Activated CD8-positive, alpha-beta memory T cell treated with anti-CD3 and anti-CD28 coated beads for 48 hours (primary cell): Measurements from ENCODE around the gene TYRO3.
A peak's percentile ranks its signal among the peaks of the same experiment; 100 is the strongest.
"Not testable (repeated sequence)": the region's sequence is repeated elsewhere in the genome, so short reads cannot be mapped to it uniquely, and the experiment has no call there.

ENCODE experiments used
- DNase-seq, 3 experiments: peaks; one replicate each; pipeline ENCODE4 v3.0.0-alpha.2; 2020; ENCODE audit warnings: low read depth in 2 of 3, low spot score in 2 of 3

The TYRO3 gene

DNA sequence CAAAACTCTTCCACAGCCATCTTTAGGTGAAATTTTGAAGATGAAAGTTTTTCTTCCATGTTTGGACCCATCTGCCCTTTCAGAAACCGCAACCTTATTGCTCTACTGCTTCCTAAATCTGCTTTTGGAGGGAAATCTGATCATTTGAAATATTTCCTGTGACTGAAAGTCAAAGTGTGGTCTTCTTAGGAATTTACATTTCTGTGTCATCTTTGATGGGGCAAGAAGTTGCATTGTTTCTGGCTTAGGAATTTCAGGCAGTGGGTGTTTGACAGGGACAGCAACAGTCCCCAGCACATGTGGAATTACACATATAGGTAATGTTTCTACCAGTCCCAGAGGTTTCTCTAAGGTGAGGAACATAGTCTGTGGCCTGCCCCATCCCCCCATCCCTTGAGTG, 5.3 kb upstream of the TYRO3 start:
- no peak for DNase-seq

GRCh38 chr15:41554343-41554742, 4.7 kb upstream of the TYRO3 start:
- DNase-seq = no peak

DNA sequence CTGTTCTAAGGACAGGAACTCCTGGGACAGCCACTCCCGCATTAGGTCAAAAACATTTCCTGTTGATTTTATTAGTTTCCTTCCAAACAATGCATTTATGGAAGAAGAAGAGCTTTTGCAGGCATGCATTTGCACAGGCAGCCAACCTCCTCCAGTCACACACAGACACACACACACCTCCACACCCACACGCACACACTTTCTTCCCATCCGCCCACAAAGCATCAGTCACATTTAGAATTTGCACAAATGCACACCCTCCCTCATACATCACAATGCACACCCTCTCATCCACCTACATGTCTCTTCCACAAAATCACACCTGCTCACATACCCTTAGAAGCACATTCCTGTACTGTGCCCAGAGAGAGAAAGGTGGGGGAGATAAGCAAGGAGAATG, 4.1 kb upstream of the TYRO3 start:
- no peak for DNase-seq

- no peak for DNase-seq
These were observed 2.3 kb upstream of the TYRO3 start for GRCh38 chr15:41556677-41557076.

- DNase-seq = peak; percentile 33 to 54 (median 44)
These were observed 1.2 kb upstream of the TYRO3 start for GRCh38 chr15:41557673-41558399.

- no peak for DNase-seq
These were observed 299 bp downstream of the TYRO3 start for GRCh38 chr15:41559239-41559782.

- DNase-seq = no peak
These were observed 1.5 kb downstream of the TYRO3 start for GRCh38 chr15:41560572-41560874.

DNA sequence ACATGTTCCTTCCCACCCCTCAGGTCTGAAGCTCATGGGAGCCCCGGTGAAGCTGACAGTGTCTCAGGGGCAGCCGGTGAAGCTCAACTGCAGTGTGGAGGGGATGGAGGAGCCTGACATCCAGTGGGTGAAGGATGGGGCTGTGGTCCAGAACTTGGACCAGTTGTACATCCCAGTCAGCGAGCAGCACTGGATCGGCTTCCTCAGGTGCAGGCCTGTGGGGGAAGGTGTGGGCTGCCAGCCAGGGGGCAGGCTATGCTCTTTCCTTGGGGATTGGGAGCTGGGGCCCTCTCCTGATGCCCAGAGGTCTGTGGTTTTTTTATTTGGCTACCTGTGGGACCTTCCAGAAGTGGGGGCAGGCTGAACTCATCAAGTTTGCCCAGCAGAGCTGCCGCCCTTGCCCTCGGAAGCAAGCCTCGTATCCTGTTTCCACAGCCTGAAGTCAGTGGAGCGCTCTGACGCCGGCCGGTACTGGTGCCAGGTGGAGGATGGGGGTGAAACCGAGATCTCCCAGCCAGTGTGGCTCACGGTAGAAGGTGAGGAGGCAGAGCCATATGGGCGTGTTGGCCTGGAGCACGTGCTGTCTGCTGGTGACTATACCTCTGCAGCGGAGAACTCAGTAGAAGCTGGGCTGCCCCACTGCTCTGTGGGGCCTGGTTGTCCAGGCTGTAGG, 2.2 kb downstream of the TYRO3 start:
- no peak for DNase-seq

GRCh38 chr15:41561777-41562145, 2.7 kb downstream of the TYRO3 start:
- DNase-seq = no peak

- DNase-seq = no peak
These were observed 3.2 kb downstream of the TYRO3 start for GRCh38 chr15:41562244-41562643.

GRCh38 chr15:41562784-41563198, 3.8 kb downstream of the TYRO3 start:
- DNase-seq = no peak

DNA sequence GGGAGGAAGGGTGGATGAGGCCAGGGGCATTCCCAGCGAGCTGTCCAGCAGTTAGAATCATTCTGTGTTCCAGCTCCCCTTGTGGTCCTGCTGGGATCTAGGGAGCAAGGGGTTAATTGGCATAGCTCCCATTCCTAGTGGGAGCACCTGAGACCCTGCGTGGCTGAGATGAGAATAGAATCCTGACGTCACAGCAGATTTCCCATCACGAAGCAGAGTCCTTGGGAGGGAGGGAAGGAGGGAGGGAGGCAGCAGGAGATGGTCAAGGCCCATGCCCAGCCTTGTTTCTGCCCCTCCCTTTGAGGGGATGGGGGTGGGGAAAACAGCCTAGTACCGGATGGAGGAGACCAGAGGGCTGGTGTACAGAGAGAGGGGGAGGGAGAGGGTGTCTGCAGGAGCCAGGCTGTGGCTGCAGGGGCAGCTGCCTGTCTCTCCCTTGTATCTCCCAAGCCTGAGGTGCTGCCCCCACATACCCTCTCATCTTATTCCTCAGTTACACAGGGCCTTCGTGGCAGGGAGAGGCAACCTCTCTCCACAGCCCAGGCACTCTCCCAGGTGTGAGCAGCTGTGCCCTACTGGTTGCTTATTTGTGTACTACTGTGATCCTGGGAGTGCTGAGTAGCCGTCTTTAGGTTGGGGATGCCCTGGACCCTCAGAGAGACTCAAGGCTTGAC, 5.4 kb downstream of the TYRO3 start:
- DNase-seq = no peak

- no peak for DNase-seq
These were observed 6.0 kb downstream of the TYRO3 start for GRCh38 chr15:41564960-41565502.

DNA sequence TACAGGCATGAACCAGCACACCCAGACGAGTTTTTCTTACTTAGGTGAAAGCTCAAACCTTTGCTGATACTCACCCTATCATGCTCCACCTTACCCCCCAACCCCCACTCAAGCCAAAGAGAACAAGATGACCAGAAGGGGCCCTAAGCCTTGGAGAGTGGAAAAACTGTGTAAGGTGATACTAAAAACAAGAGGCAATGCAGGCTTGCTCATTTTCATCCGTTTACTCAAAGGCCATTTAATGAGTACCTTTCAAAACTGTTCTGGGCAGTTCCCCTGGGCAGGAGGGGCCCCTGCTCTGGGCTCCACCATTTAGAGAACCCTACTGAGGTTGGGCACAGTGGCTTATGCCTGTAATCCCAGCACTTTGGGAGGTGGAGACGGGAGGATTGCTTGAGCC, 6.7 kb downstream of the TYRO3 start:
- DNase-seq = no peak

- DNase-seq = no peak
These were observed 7.3 kb downstream of the TYRO3 start for GRCh38 chr15:41566121-41566885.

- DNase-seq = no peak
These were observed 8.2 kb downstream of the TYRO3 start for GRCh38 chr15:41567261-41567660.

GRCh38 chr15:41567862-41568261, 8.8 kb downstream of the TYRO3 start:
- DNase-seq = no peak

- DNase-seq = no peak
These were observed 9.5 kb downstream of the TYRO3 start for GRCh38 chr15:41568350-41569017.

- not testable (repeated sequence) for DNase-seq
These were observed 10.2 kb downstream of the TYRO3 start for GRCh38 chr15:41569232-41569631.

DNA sequence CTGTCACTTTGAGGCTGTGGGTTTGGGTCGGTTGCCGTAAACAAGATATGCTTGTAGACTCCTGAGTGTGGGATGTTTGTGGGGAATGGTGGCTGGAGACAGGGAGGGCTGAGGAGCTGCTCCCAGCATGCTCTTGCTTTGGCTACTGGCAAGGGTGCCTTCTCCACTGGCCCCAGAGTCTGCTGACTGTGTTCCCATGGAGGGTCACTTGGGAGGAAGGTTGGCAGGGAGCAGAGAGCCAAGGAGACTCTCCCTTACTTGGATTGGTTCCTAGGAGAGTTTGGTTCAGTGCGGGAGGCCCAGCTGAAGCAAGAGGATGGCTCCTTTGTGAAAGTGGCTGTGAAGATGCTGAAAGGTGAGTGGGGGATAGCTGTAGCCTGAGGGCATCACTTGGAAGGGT, 11.8 kb downstream of the TYRO3 start:
- no peak for DNase-seq

DNA sequence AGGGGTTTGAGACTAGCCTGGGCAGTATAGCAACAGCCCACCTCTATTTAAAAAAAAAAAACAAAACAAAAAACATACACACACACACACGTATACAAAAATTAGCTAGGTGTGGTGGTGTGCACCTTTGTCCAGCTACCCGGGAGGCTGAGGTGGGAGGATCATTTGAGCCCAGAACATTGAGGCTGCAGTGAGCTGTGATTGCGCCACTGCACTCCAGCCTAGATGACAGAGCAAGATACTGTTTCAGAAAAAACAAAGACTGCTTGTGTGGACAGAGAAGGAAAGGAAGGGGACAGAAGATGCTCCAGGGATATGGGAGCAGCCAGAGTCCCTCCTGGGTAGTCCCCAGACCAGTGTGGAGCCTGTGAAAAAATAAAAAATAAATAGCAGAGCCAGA, 12.9 kb downstream of the TYRO3 start:
- DNase-seq = no peak
